H9 (cell line): Measurements from ENCODE around the gene INPP4A. TPM values are rescaled to one million over a fixed set of nuclear protein-coding genes. Genes with fewer than 3 reads are reported as not detected.

ENCODE experiments used
- DNase-seq: peaks from one replicate; pipeline ENCODE4 v3.0.0-alpha.2; 2017
- H2AFZ ChIP-seq: one replicate; pipeline ENCODE4 v1.6.1; 2013; ENCODE audit warnings: mild to moderate bottlenecking, low read length, control low read depth, moderate library complexity
- H2AK5ac ChIP-seq: 2 replicates; pipeline ENCODE4 v1.6.1; 2013; ENCODE audit warnings: low read length, control low read depth, mixed read lengths; ENCODE audit not compliant: insufficient read length
- H2BK120ac ChIP-seq: one replicate; pipeline ENCODE4 v1.6.1; 2013; ENCODE audit warnings: low read depth, mild to moderate bottlenecking, low read length, control low read depth, inconsistent platforms; ENCODE audit not compliant: poor library complexity, severe bottlenecking
- H2BK12ac ChIP-seq: 2 replicates; pipeline ENCODE4 v1.6.1; 2013; ENCODE audit warnings: low read length, control low read depth, mixed read lengths, low read depth; ENCODE audit not compliant: insufficient read length
- H2BK15ac ChIP-seq: 2 replicates; pipeline ENCODE4 v1.6.1; 2013; ENCODE audit warnings: low read depth, low read length, control low read depth
- H2BK20ac ChIP-seq: one replicate; pipeline ENCODE4 v1.6.1; 2013; ENCODE audit warnings: low read depth, mild to moderate bottlenecking, low read length, control low read depth, inconsistent platforms; ENCODE audit not compliant: poor library complexity, severe bottlenecking
- H2BK5ac ChIP-seq: 2 replicates; pipeline ENCODE4 v1.6.1; 2013; ENCODE audit warnings: low read length, control low read depth, mixed read lengths; ENCODE audit not compliant: insufficient read length
- H3K14ac ChIP-seq: 2 replicates; pipeline ENCODE4 v1.6.1; 2013; ENCODE audit warnings: low read length, control low read depth; ENCODE audit not compliant: insufficient read depth
- H3K18ac ChIP-seq: 2 replicates; pipeline ENCODE4 v1.6.1; 2013; ENCODE audit warnings: low read depth, mild to moderate bottlenecking, mixed read lengths, low read length, control low read depth; ENCODE audit not compliant: insufficient read length
- H3K23ac ChIP-seq: 2 replicates; pipeline ENCODE4 v1.6.1; 2013; ENCODE audit warnings: low read length, control low read depth, mixed read lengths, low read depth; ENCODE audit not compliant: insufficient read length
- H3K23me2 ChIP-seq: 2 replicates; pipeline ENCODE4 v1.6.1; 2013; ENCODE audit warnings: low read depth, mild to moderate bottlenecking, mixed read lengths, low read length, control low read depth; ENCODE audit not compliant: insufficient read length, poor library complexity, severe bottlenecking
- H3K27ac ChIP-seq: 2 replicates; pipeline ENCODE4 v1.5.1; 2013; ENCODE audit warnings: low read length, control low read depth, mixed read lengths, low read depth; ENCODE audit not compliant: insufficient read length
- H3K27me3 ChIP-seq: 2 replicates; pipeline ENCODE4 v1.6.1; 2013; ENCODE audit warnings: low read length, control low read depth, inconsistent platforms; ENCODE audit not compliant: insufficient read depth
- H3K4ac ChIP-seq: 2 replicates; pipeline ENCODE4 v1.6.1; 2013; ENCODE audit warnings: low read depth, mild to moderate bottlenecking, control low read depth, inconsistent platforms, low read length, moderate library complexity
- H3K4me1 ChIP-seq: 2 replicates; pipeline ENCODE4 v1.6.1; 2013; ENCODE audit warnings: low read length, control low read depth, inconsistent platforms; ENCODE audit not compliant: insufficient read depth
- H3K4me2 ChIP-seq: 2 replicates; pipeline ENCODE4 v1.6.1; 2013; ENCODE audit warnings: low read length, control low read depth, mixed read lengths; ENCODE audit not compliant: insufficient read length, insufficient read depth
- H3K56ac ChIP-seq: 2 replicates; pipeline ENCODE4 v1.6.1; 2013; ENCODE audit warnings: low read depth, mild to moderate bottlenecking, mixed read lengths, low read length, control low read depth; ENCODE audit not compliant: insufficient read length
- H3K79me1 ChIP-seq: 2 replicates; pipeline ENCODE4 v1.6.1; 2013; ENCODE audit warnings: low read depth, mild to moderate bottlenecking, moderate library complexity, low read length, control low read depth, inconsistent platforms; ENCODE audit not compliant: insufficient read depth, poor library complexity, severe bottlenecking
- H3K79me2 ChIP-seq: 2 replicates; pipeline ENCODE4 v1.6.1; 2013; ENCODE audit warnings: low read length, control low read depth, inconsistent platforms; ENCODE audit not compliant: insufficient read depth
- H3K9ac ChIP-seq: 2 replicates; pipeline ENCODE4 v1.6.1; 2013; ENCODE audit warnings: low read length, control low read depth, mixed read lengths; ENCODE audit not compliant: insufficient read length; ENCODE audit errors: extremely low read depth
- H3K9me3 ChIP-seq: one replicate; pipeline ENCODE4 v1.6.1; 2013; ENCODE audit warnings: low read depth, low read length, inconsistent platforms; ENCODE audit not compliant: control insufficient read depth
- H3T11ph ChIP-seq: one replicate; pipeline ENCODE4 v1.6.1; 2013; ENCODE audit warnings: mild to moderate bottlenecking, low read length, control low read depth, inconsistent platforms
- H4K20me1 ChIP-seq: one replicate; pipeline ENCODE4 v1.6.1; 2013; ENCODE audit not compliant: control insufficient read depth, insufficient read length, insufficient read depth
- H4K5ac ChIP-seq: 2 replicates; pipeline ENCODE4 v1.6.1; 2013; ENCODE audit warnings: low read depth, mild to moderate bottlenecking, mixed read lengths, low read length, control low read depth; ENCODE audit not compliant: insufficient read length
- H4K8ac ChIP-seq: replicated peaks from 2 replicates; pipeline ENCODE4 v1.6.1; 2013; ENCODE audit warnings: low read length, control low read depth, mixed read lengths, low read depth; ENCODE audit not compliant: insufficient read length
- H4K91ac ChIP-seq: 2 replicates; pipeline ENCODE4 v1.6.1; 2013; ENCODE audit warnings: low read depth, mild to moderate bottlenecking, moderate library complexity, mixed read lengths, low read length, control low read depth; ENCODE audit not compliant: insufficient read length
- H3K27ac Mint-ChIP-seq, 3 experiments: 2 replicates in 2 of 3; 3 replicates in 1 of 3; pipeline ENCODE4 v1.8.0; 2020 to 2021; ENCODE audit warnings: mixed read lengths in 3 of 3, mild to moderate bottlenecking in 1 of 3, moderate library complexity in 1 of 3
- H3K27me3 Mint-ChIP-seq: 2 replicates; pipeline ENCODE4 v1.8.0; 2021; ENCODE audit warnings: low read depth, mild to moderate bottlenecking, moderate library complexity, mixed read lengths
- H3K36me3 Mint-ChIP-seq, 3 experiments: 2 replicates in 2 of 3; 3 replicates in 1 of 3; pipeline ENCODE4 v1.8.0; 2020 to 2021; ENCODE audit warnings: low read depth in 3 of 3, mixed read lengths in 3 of 3; ENCODE audit not compliant: insufficient read depth in 1 of 3
- H3K4me1 Mint-ChIP-seq, 2 experiments: 2 replicates each; pipeline ENCODE4 v1.8.0; 2020; ENCODE audit warnings: mixed read lengths in 2 of 2
- H3K4me3 Mint-ChIP-seq, 2 experiments: 2 replicates in 1 of 2; 3 replicates in 1 of 2; pipeline ENCODE4 v1.8.0; 2020 to 2021; ENCODE audit warnings: mild to moderate bottlenecking in 2 of 2, mixed read lengths in 2 of 2, moderate library complexity in 1 of 2
- H3K9me3 Mint-ChIP-seq, 2 experiments: 2 replicates in 1 of 2; 3 replicates in 1 of 2; pipeline ENCODE4 v1.8.0; 2020; ENCODE audit warnings: mild to moderate bottlenecking in 2 of 2, mixed read lengths in 2 of 2, moderate library complexity in 1 of 2
- CTCF ChIP-seq: fragments of 200-600 bp; sonication (generic); conservative IDR thresholded peaks from 3 replicates; pipeline ENCODE4 v1.8.0; 2021; ENCODE audit warnings: antibody characterized with exemption, mild to moderate bottlenecking
- WGBS: extraction: QIAGEN DNeasy Blood & Tissue Kit; methylation state at CpG from one replicate; pipeline ENCODE4 v1.1.7; 2013; ENCODE audit warnings: missing lambda C conversion rate, low lambda C conversion rate, mixed read lengths; ENCODE audit not compliant: insufficient read length; ENCODE audit errors: extremely low coverage; 5-methylcytosine and 5-hydroxymethylcytosine counted together
- total RNA-seq: library from RNA; stranded (reverse); gene quantifications from 2 replicates; pipeline ENCODE4 v1.2.1, GENCODE V29; 2021

Gene INPP4A
- total RNA-seq, 1 experiment from 2014 or later, result 55.2 TPM

- Histone ChIP-seq H3K4ac (no peak overlapping the region), H3K9me3 (no peaks in the 10 kb centered on the region), H3T11ph (no peak overlapping the region), H3K27me3 (no peaks in the 10 kb centered on the region), H4K91ac (no peak overlapping the region), H3K14ac (no peak overlapping the region; the same call in 1 of the 2 replicates), H2AFZ (no peak overlapping the region), H3K27ac (no peak overlapping the region), H2BK20ac (no peak overlapping the region), H2BK120ac (no peak overlapping the region), H3K4me1 (peaks cover 10% of the 10 kb centered on the region; the same call in 1 of the 2 replicates), H3K79me2 (peaks cover 5% of the 10 kb centered on the region; the same call in 1 of the 2 replicates), H4K5ac (no peak overlapping the region), H3K18ac (no peak overlapping the region), H3K23ac (no peak overlapping the region), H3K79me1 (peaks cover 3% of the 10 kb centered on the region), H4K8ac (no peak overlapping the region), H3K23me2 (no peaks in the 10 kb centered on the region), H3K4me2 (no peak overlapping the region), H2BK5ac (no peak overlapping the region), H3K9ac (no peak overlapping the region), H2AK5ac (no peak overlapping the region), H3K56ac (no peak overlapping the region), H2BK12ac (no peak overlapping the region), H2BK15ac (no peak overlapping the region), H4K20me1 (no peaks in the 10 kb centered on the region)
- Mint-ChIP-seq H3K4me1 (peaks cover 56 to 60% of the 10 kb centered on the region in 2 experiments), H3K9me3 (no peaks in the 10 kb centered on the region), H3K27ac (peak overlapping the region; percentile 46 to 96 (median 70); a peak in 4 of 7 replicates), H3K27me3 (no peaks in the 10 kb centered on the region), H3K36me3 (peaks cover 8 to 16% (median 9%) of the 10 kb centered on the region in 3 experiments), H3K4me3 (no peak overlapping the region)
- no peak for DNase-seq
- no CpG with 5 or more reads among the region's 11 CpGs for WGBS
- TF ChIP-seq CTCF, result no peak
Observed at GRCh38 chr2:98465456-98466226, 21.0 kb downstream of the INPP4A start.
